NK-92 (cell line): ENCODE data around the gene LRRC1.

Experiments used
- DNase-seq: peaks from one replicate; lab custom pipeline; 2025; ENCODE audit not compliant: unreplicated experiment; lab: John Stamatoyannopoulos, UW

LRRC1 gene

DNA sequence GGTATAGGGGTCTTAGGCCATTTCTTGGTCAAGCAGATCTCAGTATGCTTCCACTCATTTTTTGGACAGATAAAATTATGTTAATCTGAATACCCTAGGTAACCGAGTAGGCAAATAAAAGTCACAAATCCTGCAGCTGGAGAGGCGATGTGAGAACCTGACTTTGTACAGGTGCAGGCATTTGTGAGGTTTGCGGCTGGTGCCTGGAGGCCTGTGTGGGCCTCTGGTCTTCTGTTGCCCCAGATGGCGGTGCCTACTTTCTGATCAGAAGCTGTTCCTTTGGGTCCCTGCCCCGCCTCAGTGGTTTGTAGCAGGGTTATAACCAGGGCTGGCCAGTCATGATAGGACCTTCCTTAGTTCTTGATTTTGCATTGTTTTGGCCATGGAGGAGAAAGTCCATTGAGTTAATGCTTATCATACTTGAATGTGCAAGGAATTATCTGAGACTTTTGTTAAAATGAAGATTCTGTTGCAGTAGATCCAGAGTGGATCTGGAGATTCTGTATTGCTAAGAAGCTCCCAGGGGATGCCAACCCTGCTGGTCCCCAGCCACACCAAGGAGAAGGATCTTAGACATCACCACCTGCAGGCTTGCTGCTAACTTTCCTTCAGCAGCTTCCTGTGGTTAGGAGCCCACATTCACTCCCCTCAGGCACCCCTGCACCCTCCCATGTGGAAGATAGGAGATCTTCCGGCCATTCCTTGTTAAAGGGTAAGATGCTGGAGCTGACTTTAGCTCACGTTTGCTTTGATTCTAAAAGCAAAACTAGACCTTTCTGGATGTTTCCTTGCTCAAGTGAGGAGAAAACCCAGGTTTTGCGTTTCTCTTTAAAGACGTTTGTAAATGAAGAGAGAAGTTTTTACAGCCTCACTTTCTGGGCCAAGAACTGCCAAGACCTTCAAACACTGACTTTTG is 50.7 kb downstream of the LRRC1 start:
- no peak for DNase-seq

DNA sequence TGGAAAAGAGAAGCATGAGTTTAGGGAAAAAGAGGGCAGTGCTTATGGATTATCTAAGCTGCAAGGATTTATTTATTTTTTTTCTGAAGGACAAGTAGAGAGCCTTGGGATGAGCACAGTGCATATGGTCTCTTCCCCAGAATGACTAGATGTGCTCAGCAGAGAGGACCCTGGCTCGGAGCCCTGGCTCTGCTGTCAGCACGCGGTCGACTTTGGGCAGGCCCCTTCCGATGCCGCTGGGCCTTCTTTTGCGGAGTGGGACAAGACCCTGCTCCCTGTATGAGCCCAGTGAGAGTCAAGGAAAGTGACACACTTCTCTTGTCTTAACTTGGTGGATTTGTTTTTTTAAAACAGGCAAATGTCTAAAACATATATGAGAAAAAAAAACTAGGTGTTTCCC is 51.4 kb downstream of the LRRC1 start:
- no peak for DNase-seq

DNA sequence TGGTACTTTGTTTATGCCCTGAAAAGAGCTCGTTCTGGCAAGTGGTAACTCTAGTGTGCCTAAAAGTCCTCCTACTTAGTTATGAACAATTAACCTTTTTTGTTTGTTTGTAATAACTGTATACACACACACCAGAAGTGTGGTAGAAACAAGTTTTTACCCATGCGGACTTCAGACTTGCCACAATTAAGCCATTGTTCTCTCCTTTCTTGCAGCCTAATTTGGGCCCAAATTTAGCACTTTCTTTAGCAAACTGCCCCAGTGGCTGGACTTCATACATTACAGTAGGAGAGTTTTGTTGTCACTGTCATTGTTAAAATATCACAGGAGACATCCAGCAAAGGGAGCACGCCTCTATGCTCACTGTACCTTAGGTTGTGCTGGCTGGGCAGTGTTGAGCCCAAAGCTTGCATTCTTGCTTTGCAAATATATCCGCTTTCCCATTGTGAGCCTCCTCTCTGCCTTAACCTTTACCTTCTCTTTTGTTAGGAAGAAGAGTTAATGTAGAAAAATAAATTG is 53.0 kb downstream of the LRRC1 start:
- DNase-seq, result no peak

DNA sequence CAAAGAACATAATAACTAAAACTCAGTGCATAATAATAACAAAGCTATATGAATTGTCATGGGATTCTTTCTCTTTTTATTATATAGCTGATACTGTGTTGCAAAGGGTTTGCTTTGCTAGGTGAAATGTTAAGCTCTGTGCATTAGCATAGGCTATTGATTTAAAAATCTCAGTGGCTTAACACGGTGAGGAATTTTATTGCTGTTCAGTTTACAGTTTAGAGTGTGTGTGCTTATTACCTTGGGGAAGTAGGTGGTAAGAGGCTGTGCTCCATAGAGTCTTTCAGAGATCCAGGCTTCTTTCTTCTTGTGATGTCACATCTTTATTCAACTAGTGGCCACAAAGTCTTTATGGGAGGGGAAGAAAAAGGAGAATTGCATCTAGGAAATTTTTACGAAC is 55.7 kb downstream of the LRRC1 start:
- no peak for DNase-seq

DNA sequence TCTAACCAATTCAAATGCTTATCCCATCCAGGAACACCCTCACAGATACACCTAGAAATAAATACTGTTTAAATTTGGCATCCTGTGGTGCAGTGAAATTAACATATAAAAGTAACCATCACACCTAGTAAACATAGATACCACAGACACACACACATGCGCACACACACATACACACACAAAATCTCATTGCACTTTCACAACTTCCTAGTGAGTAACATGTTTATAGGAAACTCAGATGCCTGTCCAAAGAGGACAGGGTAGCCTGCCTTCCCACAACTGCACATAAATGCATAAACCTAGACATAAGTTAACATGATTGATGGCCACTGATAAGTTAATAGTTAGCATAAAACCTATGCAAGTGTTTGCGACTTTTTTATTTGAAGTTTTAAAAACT is 56.8 kb downstream of the LRRC1 start:
- DNase-seq, result no peak

DNA sequence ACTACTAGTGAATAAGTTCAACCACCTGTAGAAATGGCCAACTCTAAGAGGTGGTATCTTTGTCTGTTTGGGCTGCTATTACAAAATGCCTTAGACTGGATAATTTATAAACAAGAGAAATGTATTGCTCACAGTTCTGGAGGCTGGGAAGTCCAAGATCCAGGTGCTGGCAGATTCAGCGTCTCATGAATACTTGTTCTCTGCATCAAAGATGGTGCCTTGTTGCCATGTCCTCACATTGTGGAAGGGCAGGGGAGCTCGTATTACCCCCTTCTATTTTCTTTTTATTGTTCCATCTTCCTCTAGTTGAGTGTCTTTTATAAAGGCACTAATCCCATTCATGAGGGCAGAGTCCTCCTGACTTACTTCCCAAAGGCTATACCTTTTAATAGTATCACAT is 58.0 kb downstream of the LRRC1 start:
- no peak for DNase-seq

DNA sequence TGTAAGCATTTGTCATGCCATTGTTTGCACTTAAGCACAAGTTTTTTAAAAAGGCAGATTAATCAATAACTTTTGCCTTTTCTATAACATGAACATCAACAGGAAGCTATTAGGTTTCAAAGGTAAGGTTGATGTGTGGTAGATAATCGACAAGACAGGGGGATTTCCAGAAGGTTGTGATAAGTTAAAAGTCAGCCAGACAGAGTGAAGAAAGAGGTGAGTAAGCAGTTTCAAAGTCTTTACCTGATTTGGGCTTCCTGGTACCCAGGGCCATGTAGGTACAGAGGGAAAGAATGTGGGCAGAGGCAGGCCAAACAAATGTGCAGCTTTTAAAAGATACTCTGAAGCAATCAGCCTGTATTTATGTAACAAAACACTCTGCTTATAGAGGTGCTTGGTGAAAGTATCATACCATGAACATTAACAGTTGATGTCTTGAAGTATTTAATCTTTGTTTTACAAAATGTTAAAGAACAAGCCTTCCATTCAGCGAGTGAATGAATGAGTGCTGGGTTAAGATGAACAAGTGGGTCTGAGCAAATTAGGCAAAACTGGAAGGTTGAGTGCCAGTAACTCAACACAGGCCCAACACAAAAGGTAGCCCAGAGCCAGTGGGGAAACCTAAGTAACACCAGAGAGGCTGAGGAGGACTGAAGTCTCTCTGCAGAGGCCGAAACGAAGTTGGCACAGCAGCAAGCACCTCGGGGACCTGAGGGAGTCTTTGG is 60.2 kb downstream of the LRRC1 start:
- DNase-seq, result no peak

DNA sequence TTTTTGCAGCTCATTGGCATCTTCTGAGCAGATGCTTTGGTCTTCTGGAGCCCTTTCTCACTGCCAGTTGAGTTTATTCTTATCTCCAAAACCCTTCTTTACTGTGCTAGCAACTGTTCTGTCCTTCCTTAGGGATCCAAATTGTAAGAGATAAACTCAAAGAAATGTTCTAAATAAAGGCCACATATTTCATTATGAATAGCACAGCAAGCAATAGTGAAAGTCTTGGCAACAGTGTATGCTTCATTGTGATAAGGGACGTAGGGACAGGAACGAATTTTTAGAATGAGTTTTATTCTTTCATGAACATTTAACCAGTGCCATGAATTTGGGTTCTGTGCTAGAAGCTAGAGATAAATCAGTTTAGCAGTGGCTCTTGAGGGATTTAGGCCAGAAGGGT is 61.1 kb downstream of the LRRC1 start:
- no peak for DNase-seq

DNA sequence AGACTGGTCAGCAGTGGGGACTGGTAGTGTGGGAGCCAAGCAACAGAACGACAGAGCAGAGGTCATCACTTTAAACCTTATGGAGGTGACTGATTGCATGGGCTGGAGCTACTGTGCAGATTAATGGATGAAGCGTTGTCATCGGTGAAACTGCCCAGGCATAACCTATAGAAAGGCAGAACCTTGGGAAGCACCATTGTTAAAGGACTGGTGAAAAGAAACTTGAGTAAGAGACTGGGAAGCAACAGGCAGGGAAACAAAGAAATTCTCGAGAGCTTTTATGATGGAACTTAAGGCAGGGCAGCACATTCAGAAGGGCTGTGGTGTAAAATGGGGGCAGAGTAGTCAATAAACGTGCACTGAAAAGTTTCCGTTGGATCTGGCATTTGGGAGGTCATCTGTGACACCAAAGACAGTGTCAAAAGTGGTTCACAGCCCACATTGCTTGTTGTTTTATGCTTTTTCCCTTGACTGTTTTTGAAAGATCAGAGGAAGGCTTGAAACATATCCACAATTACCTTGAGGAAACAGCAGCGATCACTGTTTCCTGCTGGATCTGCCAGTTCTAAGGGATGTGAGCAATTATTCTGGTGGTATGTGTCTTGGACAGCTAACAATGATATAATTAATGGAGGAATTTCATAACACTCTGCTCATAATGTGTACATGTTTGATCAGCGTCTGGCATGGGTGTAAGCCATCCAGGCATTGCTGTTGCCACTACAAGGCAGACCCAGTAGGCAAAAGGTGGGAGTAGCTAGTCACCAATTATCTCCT is 62.7 kb downstream of the LRRC1 start:
- DNase-seq, result no peak

DNA sequence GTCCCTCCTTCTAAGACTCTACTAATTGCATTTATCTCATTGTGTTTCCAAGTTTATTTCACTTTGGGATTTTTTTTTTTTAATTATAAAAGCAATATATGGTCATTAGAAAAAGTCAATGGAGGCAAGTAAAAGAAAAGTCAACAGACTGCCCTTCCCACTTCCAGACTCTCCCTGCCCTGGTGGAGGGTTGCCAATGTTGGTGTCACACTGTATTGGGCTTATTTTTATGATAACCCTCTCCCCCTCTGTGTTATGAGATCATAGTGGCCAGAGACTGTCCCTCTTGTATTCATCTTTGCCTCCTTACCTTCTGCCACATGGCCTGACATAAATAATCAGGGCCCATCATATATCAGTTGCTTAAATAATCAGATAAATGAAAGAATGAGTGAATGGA is 63.4 kb downstream of the LRRC1 start:
- no peak for DNase-seq

DNA sequence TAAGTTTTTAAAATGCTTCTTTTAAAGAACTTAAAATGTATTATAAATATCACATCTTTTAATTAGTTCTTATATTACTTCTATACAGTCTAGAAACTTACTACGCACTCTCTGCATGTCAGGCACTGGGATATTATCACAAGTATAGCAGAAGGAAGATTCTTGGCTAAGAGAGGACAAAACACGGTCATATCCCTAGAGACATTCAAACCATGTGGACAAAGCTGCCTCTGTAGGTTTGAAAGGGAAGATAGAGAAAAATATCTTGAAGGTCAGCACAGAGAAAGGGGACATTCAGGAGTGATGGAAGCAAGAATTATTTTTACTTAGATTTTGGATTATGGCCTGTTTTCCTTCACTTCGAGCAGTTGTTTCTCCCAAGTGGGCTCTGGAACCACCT is 64.1 kb downstream of the LRRC1 start:
- no peak for DNase-seq

DNA sequence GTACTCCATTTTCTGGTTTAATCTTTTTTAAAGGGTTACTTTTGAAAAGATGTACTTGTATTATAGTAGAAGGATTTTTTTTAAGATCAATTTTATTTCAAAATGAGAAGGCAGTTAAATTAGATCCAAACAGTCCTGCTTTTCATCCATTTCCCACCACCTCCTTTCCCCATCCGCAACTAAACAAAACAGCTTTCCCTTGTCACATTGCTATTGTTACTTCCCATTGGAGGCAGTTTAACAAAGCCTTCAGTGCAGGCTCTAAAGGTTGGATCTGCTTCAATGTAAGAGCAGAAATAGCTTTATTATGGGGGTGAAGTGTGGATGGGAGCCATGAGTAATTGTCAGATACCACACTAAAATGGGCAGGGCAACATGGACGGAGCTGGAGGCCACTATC is 65.7 kb downstream of the LRRC1 start:
- no peak for DNase-seq

DNA sequence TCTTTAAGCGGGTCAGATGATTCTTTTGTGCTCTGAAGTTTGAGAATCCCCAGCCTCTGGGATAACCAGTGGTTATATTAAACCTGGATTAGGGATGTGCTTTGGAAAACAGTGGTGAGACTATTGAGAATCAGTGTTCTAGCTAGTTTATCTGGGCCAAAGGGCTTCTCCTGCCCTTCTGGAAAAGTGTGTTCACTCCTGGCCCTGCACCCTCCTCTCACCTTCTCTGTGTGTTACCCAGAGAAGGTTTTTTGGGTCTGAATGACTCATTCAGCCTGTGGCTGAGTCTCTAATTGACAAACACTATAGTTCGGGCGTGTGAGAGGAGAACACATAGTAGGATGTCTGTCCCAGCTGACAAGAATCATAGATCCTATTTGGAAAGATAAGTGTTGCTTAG is 66.7 kb downstream of the LRRC1 start:
- DNase-seq, result no peak

DNA sequence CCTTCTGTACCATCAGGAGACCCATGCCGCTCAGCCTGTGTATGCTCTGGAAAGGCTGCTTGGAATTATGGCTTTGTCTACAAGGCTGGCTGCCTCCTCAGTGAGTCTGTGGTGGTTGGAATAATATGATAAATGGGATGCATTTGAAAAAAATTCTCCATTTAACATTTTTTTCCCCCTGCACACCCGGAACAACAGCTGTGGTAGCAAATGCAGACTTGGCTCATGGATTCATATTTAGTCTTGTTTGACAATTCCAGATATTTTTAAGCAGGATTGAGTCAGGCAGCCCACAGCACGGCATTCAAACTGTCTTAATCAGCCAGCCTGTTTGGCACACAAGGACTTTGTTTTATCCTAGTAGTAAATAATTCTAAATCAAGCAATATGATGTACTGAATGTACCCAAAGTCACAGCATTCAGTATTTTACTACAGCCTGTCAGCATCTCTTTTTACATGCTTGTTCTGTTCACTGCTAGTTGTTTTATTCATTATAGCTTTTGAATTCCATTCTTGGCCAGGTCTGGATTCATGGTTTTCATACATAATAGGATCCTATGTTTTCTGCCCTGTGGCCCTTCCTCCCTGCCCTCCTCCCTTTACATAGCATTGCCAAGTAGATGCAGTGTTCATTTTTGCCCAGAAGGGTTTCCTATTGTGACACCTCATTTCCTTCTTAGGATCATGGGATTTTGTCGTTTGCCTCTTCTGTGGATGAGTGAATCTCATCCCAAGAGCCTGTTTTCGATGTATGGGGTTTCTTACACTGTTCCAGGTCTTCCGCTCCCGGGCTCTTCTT is 68.1 kb downstream of the LRRC1 start:
- DNase-seq, result no peak

DNA sequence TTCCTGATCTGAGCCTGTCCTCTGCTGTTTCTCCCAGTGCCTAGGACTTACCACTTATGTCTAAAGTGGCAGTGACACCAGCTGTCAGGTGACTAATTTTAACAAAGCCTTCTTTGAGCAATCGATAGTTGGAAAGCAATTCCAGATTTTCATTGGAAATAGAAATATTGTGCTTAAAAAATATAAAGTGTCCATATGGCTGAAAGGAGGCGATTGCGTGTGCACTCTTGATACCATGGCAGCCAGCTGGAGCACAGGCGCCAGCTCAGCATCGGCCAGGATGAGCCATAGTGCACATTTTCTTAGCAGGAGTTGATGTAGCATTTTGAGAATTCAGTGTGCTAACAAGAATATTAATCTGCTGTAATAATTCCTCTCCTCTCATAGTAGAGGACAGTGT is 70.0 kb downstream of the LRRC1 start:
- DNase-seq, result no peak

DNA sequence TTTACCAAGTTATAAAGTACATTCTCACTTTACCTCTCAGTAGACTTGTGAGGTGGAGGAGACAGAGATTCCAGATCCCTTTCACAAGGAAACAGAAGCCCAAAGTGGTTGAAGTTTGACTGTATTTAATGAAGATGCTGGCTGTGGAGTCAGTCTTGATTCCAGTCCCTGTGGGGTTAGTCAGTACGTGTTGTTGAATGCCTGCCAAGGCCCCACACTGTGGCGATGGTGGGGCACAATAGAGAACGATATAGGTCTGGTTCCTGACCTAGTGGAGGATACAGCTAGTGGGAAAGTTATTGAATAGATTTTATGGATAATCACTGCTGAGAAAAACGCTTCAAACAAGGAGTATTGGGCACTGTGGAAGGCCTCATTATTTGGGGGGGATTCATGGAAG is 71.4 kb downstream of the LRRC1 start:
- DNase-seq, result no peak

DNA sequence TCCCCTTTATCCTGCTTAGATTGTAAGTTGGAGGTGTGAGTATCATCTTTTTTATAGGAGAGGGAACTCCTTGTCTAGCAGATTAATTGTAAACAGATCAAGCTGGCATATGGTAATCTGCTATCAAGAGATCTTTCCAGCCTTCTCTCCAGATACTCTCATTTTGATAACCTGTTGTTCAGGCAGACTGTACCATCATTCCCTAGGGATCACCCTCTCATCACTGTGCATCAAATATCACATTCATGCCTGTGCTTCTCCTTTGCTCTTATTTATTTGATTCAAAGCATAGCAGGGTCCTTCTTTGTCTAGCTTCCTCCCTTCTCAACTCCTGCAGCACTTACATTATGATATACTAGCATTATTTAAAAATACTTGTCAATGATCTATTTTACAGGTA is 73.8 kb downstream of the LRRC1 start:
- no peak for DNase-seq

DNA sequence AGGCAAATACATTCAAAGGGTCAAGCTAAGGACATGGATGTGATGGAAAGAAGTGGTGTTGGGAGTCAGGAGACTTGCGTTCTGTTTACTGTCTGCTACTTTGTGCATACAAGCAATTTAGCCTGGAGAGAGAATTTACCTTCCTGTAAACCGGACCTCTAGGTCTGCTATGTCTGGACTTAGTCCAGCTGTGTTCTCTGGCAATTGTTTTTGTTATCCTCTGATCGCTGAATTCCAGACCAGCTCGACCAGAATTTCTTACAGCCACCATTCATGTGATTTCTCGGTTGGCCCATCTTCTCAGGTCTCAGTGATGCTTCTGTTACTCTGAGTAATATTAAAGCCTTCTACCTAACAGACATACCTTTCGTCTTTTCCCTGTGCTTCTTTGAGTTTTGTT is 75.2 kb downstream of the LRRC1 start:
- DNase-seq, result no peak

DNA sequence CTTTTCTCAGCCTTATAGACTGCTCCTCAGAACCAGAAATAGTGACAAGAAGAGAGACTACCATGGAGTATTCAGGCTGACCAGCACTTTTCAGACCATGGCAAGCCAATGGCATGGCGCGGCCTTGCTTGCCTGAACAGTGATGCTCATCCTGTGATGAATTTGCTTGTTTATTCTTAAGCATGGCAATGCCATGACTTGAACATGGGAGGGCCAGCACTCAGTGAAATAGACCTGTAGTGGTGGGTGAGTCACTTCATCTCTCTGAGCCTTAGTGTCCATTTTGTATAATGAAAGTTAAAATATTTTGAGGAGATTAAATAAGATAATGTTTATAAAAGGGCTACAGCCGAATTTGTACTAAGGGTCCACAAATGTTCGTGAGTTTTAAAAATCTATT is 79.1 kb downstream of the LRRC1 start:
- no peak for DNase-seq

DNA sequence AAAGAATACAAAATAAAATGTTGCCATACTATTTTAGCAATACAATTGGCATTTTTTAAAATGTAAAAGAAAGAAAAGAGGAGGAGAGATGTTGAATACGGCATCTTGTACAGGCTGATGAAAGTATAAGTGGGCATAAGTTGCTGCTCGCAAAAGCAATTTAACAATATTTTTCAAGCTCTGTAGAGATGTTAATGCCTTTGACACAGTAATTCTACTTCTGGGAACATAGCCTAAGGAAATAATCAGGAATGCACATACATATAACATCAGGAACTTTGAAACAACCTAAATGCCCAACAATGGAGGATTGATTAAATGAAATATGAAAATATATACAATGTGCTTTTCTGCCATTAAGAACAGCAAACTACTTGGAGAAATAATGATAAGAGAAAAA is 80.2 kb downstream of the LRRC1 start:
- DNase-seq, result no peak

DNA sequence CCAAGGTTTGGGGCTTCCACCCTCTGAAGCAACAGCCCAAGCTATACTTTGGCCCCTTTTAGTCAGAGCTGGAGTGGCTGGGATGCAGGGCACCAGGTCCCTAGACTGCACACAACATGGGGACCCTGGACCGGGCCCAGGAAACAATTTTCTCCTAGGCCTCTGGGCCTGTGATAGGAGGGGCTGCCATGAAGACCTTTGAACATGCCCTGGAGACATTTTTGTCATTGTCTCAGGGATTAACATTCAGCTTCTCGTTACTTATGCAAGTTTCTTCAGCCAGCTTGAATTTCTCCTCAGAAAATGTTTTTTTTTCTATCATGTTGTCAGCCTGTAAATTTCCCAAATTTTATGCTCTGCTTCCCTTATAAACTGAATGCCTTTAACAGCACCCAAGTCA is 82.3 kb downstream of the LRRC1 start:
- DNase-seq, result no peak
